Midbrain (tissue), 1 donor: ENCODE results near the gene TJP1.
"Not testable (repeated sequence)": the region's sequence is repeated elsewhere in the genome, so short reads cannot be mapped to it uniquely, and the experiment has no call there.

ENCODE experiments used
- DNase-seq: peaks from one replicate; lab custom pipeline; 2025; lab: John Stamatoyannopoulos, UW

The TJP1 gene

GRCh38 chr15:29799859-29800258 lies 22.4 kb downstream of the TJP1 start:
- no peak for DNase-seq

DNA sequence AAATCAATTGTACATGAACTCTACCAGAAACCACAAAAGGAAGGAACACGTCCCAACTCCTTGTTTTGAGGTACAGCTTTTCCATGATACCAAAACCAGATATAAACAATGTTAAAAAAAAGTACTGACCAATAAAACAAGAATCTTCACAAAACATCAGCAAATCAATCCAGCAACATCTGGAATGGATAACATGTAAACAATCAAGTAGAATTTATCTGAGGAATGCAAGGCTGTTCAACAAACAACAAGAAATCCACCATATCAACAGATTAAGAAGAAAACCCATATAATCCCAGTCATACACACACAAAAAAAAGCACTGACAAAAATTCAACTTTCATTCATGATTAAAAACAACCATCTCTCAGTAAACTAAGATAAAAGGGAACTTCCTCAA lies 26.7 kb downstream of the TJP1 start:
- no peak for DNase-seq

GRCh38 chr15:29792426-29793159 lies 29.7 kb downstream of the TJP1 start:
- DNase-seq = no peak

DNA sequence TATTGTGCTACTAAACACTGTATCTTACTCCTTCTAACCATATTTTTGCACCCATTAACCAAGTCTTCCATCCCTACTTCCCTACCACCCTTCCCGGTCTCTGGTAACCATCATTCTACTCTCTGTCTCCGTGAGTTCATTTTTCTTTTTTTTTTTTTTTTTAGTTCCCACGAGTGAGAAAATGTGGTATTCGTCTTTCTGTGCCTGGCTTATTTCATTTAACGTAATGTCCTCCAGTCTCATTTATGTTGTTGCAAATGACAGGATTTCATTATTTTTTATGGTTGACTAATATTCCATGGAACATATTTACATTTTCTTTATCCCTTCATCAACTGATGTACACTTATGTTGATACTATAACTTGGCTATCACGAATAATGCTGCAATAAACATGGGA lies 31.7 kb downstream of the TJP1 start:
- DNase-seq = no peak

GRCh38 chr15:29789871-29790270 lies 32.4 kb downstream of the TJP1 start:
- no peak for DNase-seq

- no peak for DNase-seq
These were observed 33.7 kb downstream of the TJP1 start for GRCh38 chr15:29788433-29789034.

DNA sequence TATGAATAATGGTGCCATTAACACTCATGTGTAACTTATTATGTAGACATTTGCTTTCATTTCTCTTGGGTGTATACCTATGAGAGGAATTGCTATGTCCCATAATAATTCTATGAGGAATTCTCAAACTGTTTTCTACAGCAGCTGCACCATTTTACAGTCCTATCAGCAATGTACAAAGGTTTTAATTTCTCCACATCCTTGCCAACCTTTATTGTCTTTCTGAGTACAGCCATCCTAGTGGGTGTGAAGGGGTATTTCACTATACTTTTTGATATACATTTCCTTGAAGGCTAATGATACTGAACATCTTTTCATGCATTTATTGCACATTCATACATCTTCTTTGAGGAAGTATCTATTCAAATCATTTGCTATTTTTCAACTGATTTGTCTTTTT lies 34.5 kb downstream of the TJP1 start:
- DNase-seq = no peak

- no peak for DNase-seq
These were observed 36.6 kb downstream of the TJP1 start for GRCh38 chr15:29785642-29786041.

DNA sequence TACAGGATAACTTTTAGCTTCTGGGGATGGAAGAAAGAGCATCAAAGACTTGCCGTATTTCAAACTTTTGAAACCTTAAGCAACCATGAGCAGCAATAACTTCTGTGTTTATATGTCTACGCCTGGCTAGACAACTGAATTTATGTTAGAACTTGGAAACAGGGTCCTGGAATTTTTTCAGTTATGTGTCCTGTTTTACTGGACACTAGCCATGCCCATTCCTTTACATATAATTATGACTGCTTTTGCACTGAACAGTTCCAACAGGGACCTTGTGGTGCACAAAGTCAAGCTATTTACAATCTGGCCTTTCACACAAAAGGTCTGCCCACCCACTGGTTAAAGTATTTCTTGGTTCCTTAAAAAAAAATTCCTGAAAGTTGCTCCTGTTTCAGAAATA lies 37.1 kb downstream of the TJP1 start:
- no peak for DNase-seq

- no peak for DNase-seq
These were observed 37.9 kb downstream of the TJP1 start for GRCh38 chr15:29784413-29784812.

GRCh38 chr15:29782816-29783215 lies 39.5 kb downstream of the TJP1 start:
- not testable (repeated sequence) for DNase-seq

GRCh38 chr15:29778382-29778781 lies 43.9 kb downstream of the TJP1 start:
- no peak for DNase-seq

- no peak for DNase-seq
These were observed 45.4 kb downstream of the TJP1 start for GRCh38 chr15:29776859-29777258.

- DNase-seq = no peak
These were observed 47.4 kb downstream of the TJP1 start for GRCh38 chr15:29774900-29775299.

DNA sequence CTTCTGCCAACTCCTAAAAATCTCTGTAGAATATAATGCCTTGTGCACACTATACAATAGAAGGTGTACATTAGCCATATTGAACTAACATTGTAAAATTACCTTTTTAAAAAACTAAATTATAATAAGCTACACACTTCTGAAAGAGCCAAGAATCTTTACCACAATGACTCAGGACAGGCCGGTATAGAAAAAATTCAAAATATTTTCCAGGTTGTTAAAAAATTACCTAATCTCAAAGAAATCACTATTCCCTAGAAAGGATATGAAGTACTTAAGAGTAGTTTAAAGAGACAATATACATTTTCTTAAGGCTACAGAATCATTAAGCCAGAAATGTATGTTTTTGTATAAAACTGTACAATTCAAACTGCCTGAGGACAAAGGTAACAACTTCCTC lies 48.5 kb downstream of the TJP1 start:
- DNase-seq = no peak

DNA sequence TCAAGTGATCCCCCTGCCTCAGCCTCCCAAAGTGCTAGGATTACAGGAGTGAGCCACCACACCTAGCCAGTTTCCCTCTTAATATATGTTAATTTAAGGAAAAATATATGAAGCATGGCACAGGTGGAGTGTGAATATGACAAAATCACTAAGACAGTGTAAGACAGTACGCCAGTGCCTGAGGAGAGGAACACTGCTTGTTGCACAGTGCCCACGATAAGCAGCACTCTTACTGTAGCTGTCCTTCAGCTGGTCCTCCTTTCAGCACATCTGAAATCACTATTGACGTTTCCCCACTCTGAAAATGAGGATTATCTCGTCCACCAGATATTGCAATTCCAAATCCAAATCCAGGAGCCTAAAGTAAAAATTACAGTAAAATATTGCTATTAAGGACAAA lies 49.3 kb downstream of the TJP1 start:
- no peak for DNase-seq

DNA sequence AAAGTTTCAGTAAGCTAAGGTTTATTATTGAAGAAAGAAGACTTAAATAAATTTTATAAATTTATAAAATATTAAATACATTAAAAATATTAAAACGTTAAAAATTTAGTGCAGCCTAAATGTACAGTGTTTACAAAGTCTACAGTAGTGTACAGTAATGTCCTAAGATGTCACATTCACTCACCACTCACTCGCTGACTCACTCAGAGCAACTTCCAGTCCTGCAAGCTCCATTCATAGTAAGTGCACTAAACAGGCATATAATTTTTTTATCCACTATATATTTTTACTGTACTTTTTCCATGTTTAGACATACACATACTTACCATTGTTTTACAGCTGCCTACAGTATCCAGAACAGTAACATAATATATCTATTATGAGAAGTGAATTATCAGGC lies 51.5 kb downstream of the TJP1 start:
- DNase-seq = no peak

DNA sequence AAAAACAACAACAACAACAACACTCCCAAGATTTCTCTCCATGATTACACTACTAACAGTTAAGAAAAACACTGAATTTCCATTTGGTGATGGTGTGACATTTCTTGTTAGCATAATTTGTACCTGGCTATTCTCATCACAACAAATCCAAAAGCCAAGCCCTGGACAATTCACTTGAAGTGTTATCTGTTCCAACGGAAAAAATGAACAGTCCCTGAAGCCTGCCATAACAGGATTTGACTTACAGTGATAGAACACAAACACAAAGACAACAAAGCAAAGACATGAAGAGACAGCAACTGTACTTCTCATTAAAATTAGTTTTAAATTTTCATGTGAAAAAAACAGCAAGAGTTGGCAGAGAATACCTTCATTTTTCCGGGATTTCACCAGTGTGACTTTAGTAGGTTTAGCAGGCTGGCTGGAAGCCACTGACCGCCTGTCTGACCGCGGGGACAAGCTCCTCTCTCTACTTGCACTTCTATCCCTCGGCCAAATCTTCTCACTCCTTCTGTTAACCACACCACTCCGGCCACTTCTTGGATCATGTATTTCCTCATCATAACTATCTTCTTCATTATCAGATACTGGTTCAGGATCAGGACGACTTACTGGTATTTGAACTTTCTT lies 56.3 kb downstream of the TJP1 start:
- DNase-seq = no peak

DNA sequence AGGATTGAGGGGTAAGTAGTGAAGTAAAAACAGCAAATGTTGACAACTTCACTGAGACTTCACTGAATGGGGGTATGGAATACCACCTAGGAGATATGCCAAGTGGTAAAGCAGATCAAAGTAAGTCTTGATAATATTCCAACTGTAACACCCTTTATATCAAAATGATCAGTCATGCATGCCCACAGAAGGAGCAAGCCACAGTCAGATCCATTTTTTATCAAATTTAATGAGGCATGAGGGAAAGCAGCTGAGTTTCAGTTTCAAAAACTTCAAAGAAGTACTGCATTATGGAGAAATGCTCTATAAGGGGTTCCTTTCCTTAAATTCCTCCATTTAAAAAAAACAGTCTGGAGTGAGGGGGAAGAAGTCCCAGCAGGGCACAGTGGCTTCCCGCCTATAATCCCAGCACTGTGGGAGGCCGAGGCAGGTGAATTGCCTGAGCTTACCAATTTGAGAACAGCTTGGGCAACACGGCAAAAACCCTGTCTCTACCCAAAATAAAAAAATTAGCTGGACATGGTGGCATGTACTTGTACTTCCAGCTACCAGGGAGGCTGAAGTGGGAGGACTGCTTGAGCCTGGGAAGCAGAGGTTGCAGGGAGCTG lies 56.9 kb downstream of the TJP1 start:
- DNase-seq = no peak

GRCh38 chr15:29759596-29759995 lies 62.7 kb downstream of the TJP1 start:
- no peak for DNase-seq

- no peak for DNase-seq
These were observed 65.7 kb downstream of the TJP1 start for GRCh38 chr15:29756358-29757267.

DNA sequence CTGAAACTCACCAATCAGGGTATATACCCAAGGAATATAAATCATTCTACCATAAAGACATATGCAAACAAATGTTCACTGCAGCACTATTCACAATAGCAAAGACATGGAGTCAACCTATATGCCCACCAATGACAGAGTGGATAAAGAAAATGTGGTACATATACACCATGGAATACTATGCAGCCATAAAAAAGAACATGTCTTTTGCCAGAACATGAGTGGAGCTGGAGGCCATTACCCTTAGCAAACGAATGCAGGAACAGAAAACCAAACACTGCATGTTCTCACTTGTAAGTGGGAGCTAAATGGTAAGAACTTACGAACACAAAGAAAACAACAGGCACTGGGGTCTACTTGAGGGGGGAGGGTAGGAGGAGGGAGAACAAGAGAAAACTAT lies 68.3 kb downstream of the TJP1 start:
- not testable (repeated sequence) for DNase-seq
